Naive B cell (primary cell): ENCODE measurements around the gene ID3. TPM values are rescaled to one million over a fixed set of nuclear protein-coding genes. Genes with fewer than 3 reads are reported as not detected.

Experiments used
- ATAC-seq, 2 donors: fragments of 150-1000 bp; cut with Tn5 transposase; 2 replicates each; pipeline ENCODE4 v1.10.0; 2021; ENCODE audit warnings: low read depth in 2 of 2, mild to moderate bottlenecking in 2 of 2, moderate library complexity in 2 of 2
- DNase-seq: peaks from one replicate; pipeline ENCODE4 v3.0.0; 2022
- H3K27ac Mint-ChIP-seq, 6 donors: one replicate each; pipeline ENCODE4 v1.8.0; 2020 to 2022; ENCODE audit warnings: mild to moderate bottlenecking in 6 of 6, mixed read lengths in 6 of 6, moderate library complexity in 5 of 6, inconsistent platforms in 2 of 6
- H3K27me3 Mint-ChIP-seq, 3 donors: one replicate each; pipeline ENCODE4 v1.8.0; 2021 to 2022; ENCODE audit warnings: mixed read lengths in 3 of 3, mild to moderate bottlenecking in 1 of 3
- H3K36me3 Mint-ChIP-seq, 2 donors: one replicate each; pipeline ENCODE4 v1.8.0; 2020 to 2022; ENCODE audit warnings: mixed read lengths in 2 of 2, inconsistent platforms in 1 of 2, mild to moderate bottlenecking in 1 of 2
- H3K4me1 Mint-ChIP-seq, 3 donors: one replicate each; pipeline ENCODE4 v1.8.0; 2020 to 2022; ENCODE audit warnings: mixed read lengths in 3 of 3, inconsistent platforms in 1 of 3, mild to moderate bottlenecking in 1 of 3, moderate library complexity in 1 of 3
- H3K4me3 Mint-ChIP-seq, 8 donors: one replicate each; pipeline ENCODE4 v1.8.0; 2020 to 2022; ENCODE audit warnings: mild to moderate bottlenecking in 8 of 8, mixed read lengths in 8 of 8, moderate library complexity in 8 of 8, inconsistent platforms in 2 of 8
- H3K9me3 Mint-ChIP-seq, 7 donors: one replicate each; pipeline ENCODE4 v1.8.0; 2020 to 2022; ENCODE audit warnings: mixed read lengths in 7 of 7, mild to moderate bottlenecking in 5 of 7, inconsistent platforms in 2 of 7, moderate library complexity in 1 of 7
- polyA plus RNA-seq, 6 donors: library from polyadenylated mRNA; unstranded; fragments of 300-500 nt; fragmentation: Illumina TruSeq; gene quantifications; one replicate each; pipeline ENCODE4 v1.2.3, GENCODE V29; 2021; ENCODE audit warnings: low read depth in 6 of 6

Gene ID3
- 10 to 100 TPM; 23.9 to 52.0 (median 31.2) TPM for polyA plus RNA-seq

- peak; percentile 73 to 76 for ATAC-seq
- peaks cover 67 to 82% (median 76%) of the 10 kb centered on the region in 3 donors for H3K4me1 Mint-ChIP-seq
- no peaks in the 10 kb centered on the region for H3K27me3 Mint-ChIP-seq
- no peaks in the 10 kb centered on the region for H3K9me3 Mint-ChIP-seq
- H3K36me3 Mint-ChIP-seq, result peaks cover 5 to 8% of the 10 kb centered on the region in 2 donors
- peak; percentile 98 for DNase-seq
- peak within 1 kb of the TSS; percentile 89 to 100 (median 96) for H3K4me3 Mint-ChIP-seq
- H3K27ac Mint-ChIP-seq, result peak within 1 kb of the TSS; percentile 95 to 98 (median 97)
Observed at GRCh38 chr1:23559136-23559984, at the start of gene ID3. TSS of gene ID3 (minus strand) at chr1:23559501. CDS start at chr1:23559426, 75 bp downstream.

- peaks cover 54 to 69% (median 59%) of the 10 kb centered on the region in 3 donors for H3K4me1 Mint-ChIP-seq
- DNase-seq, result no peak
- H3K9me3 Mint-ChIP-seq, result no peaks in the 10 kb centered on the region
- peak overlapping the region in 5 of 6 donors; percentile 16 to 88 (median 70) for H3K27ac Mint-ChIP-seq
- no peaks in the 10 kb centered on the region for H3K36me3 Mint-ChIP-seq
- ATAC-seq, result no peak
- H3K4me3 Mint-ChIP-seq, result no peak overlapping the region
- H3K27me3 Mint-ChIP-seq, result no peaks in the 10 kb centered on the region
Observed at GRCh38 chr1:23607944-23608343, 48.6 kb upstream of the ID3 start.

DNA sequence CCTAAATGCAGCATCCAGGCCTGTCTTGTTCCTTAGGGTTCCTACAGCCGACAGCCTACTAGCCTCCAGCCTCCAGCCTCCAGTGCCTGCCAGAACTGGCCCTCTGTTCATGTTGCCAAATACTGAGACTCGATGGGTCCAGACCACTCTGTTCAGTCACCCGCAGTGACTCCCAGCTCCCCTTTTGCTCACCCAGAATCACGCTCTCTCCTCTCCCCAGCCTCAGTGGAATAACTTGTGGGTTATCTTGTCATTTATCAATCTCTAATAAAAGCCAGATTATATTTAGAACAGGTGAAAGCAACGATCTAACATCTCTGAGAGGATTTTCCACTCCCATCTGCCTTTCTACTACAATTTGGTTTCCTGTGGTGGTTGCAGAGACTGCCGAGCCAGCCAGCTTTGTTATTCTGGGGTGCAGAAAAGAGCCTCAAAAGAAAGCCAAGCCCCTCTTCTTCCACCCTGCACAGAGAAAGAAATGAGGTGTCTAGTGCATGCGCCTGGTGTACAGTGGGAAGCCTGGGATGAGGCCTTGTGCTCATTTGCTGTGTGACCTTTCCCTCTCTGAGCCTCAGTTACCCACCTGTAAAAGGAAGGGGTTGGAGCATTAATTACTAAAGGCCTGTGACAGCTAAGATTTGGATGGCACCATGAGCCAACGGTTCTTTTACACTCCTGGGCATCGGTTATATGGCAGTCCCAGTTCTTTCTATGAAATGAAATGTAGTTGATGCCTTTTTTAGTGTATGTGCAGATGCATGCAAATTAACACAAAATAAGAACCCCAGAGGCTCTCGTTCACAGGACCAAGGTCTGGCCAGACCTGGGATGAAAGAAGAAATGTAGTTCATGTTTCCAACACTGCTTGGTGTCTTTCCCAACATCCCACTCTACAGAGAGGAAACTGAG lies 42.9 kb upstream of the ID3 start:
- Mint-ChIP-seq H3K36me3 (no peaks in the 10 kb centered on the region), H3K4me1 (peaks cover 66 to 78% (median 75%) of the 10 kb centered on the region in 3 donors), H3K27ac (peak overlapping the region; percentile 40 to 91 (median 76)), H3K9me3 (no peaks in the 10 kb centered on the region), H3K27me3 (no peaks in the 10 kb centered on the region), H3K4me3 (peak overlapping the region in 7 of 8 donors; percentile 43 to 90 (median 71))
- ATAC-seq (peak in 1 of 2 donors; percentile 16), DNase-seq (no peak)

GRCh38 chr1:23601135-23601967 lies 42.0 kb upstream of the ID3 start:
- H3K9me3 Mint-ChIP-seq, result no peaks in the 10 kb centered on the region
- peaks cover 68 to 78% (median 75%) of the 10 kb centered on the region in 3 donors for H3K4me1 Mint-ChIP-seq
- ATAC-seq (peak; percentile 25 to 32), DNase-seq (no peak)
- peak overlapping the region; percentile 67 to 91 (median 81) for H3K27ac Mint-ChIP-seq
- H3K4me3 Mint-ChIP-seq, result peak overlapping the region in 7 of 8 donors; percentile 60 to 90 (median 73)
- no peaks in the 10 kb centered on the region for H3K27me3 Mint-ChIP-seq
- no peaks in the 10 kb centered on the region for H3K36me3 Mint-ChIP-seq

- H3K27ac Mint-ChIP-seq, result peak overlapping the region in 4 of 6 donors; percentile 49 to 88 (median 70)
- DNase-seq, result no peak
- H3K9me3 Mint-ChIP-seq, result no peaks in the 10 kb centered on the region
- H3K36me3 Mint-ChIP-seq, result no peaks in the 10 kb centered on the region
- peak overlapping the region in 6 of 8 donors; percentile 8 to 88 (median 74) for H3K4me3 Mint-ChIP-seq
- H3K4me1 Mint-ChIP-seq, result peaks cover 72 to 84% (median 83%) of the 10 kb centered on the region in 3 donors
- H3K27me3 Mint-ChIP-seq, result no peaks in the 10 kb centered on the region
- no peak for ATAC-seq
Observed at GRCh38 chr1:23600283-23600682, 41.0 kb upstream of the ID3 start.

DNA sequence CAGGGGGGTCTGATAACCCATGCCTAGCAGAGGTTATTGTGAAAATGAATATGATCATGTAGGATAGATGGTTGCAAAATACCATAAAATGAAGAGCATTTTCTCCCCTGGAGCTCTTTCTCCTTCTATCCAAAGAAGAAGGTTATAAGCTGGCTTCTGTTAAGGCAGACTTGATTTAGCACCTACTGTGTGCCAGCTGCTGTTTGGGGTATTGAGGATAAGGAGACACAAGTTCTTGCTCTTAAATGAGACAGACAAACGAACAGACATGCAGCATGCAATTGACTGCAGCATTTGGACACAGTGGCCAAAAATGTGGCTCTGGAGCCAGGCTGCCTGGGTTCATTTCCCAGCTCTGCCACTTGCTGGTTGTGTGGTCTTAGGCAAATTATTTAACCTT lies 39.8 kb upstream of the ID3 start:
- Mint-ChIP-seq H3K4me1 (peaks cover 78 to 95% (median 89%) of the 10 kb centered on the region in 3 donors), H3K27ac (peak overlapping the region in 3 of 6 donors; percentile 17 to 41 (median 24)), H3K36me3 (no peaks in the 10 kb centered on the region), H3K4me3 (peak overlapping the region in 3 of 8 donors; percentile 4 to 73 (median 55)), H3K9me3 (no peaks in the 10 kb centered on the region), H3K27me3 (no peaks in the 10 kb centered on the region)
- DNase-seq (no peak), ATAC-seq (no peak)

GRCh38 chr1:23598424-23598823 lies 39.1 kb upstream of the ID3 start:
- Mint-ChIP-seq H3K4me3 (peak overlapping the region in 2 of 8 donors; percentile 55 to 73), H3K4me1 (peaks cover 78 to 97% (median 92%) of the 10 kb centered on the region in 3 donors), H3K9me3 (no peaks in the 10 kb centered on the region), H3K27ac (peak overlapping the region in 1 of 6 donors; percentile 74), H3K36me3 (no peaks in the 10 kb centered on the region), H3K27me3 (no peaks in the 10 kb centered on the region)
- ATAC-seq (no peak), DNase-seq (no peak)

GRCh38 chr1:23597635-23598388 lies 38.5 kb upstream of the ID3 start:
- ATAC-seq (no peak), DNase-seq (no peak)
- Mint-ChIP-seq H3K27ac (peak overlapping the region; percentile 8 to 96 (median 70)), H3K4me1 (peaks cover 79 to 97% (median 91%) of the 10 kb centered on the region in 3 donors), H3K4me3 (peak overlapping the region; percentile 8 to 80 (median 47)), H3K27me3 (no peaks in the 10 kb centered on the region), H3K9me3 (no peaks in the 10 kb centered on the region), H3K36me3 (no peaks in the 10 kb centered on the region)

DNA sequence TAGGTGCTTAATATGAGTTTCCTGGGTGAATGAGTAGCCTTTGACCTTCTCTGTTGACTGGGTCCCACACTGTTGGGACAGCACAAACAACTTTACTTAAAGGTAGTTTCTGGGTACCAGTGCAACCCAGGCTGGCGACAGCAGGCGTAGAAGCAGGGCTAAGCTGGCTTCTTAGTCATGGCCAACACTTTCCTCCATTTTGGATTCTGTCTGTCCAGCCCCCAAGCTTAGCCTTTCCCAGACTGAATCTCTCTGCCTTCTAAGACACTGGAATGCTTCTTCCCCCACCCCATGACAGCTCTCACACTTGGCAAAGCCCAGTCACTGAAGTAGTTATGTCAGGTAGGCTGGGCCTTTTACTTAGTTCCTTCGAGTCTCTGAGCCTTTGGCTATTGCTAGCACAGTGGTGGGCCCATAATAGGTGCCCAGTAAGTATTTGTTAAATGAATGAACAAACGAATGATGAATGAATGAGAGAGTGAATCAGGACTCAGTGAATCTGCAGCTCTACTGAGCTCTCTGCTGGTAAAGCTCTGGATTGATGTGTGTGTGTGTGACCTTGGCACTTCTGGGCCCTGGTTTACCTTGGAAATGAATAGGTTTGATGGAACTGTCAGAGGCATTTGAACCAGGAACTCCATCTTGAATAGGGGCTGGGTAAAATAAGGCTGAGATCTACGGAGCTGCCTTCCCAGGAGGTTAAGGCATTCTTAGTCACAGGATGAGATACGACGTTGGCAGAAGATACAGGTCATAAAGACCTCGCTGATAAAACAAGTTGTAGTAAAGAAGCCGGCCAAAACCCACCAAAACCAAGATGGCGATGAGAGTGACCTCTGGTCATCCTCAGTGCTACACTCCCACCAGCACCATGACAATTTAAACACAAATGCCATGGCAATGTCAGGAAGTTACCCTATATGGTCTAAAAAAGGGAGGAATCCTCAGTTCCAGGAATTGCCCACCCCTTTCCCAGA lies 37.4 kb upstream of the ID3 start:
- peaks cover 77 to 97% (median 91%) of the 10 kb centered on the region in 3 donors for H3K4me1 Mint-ChIP-seq
- no peak for ATAC-seq
- peak overlapping the region in 4 of 6 donors; percentile 72 to 80 (median 74) for H3K27ac Mint-ChIP-seq
- no peaks in the 10 kb centered on the region for H3K27me3 Mint-ChIP-seq
- H3K36me3 Mint-ChIP-seq, result no peaks in the 10 kb centered on the region
- no peaks in the 10 kb centered on the region for H3K9me3 Mint-ChIP-seq
- H3K4me3 Mint-ChIP-seq, result peak overlapping the region in 4 of 8 donors; percentile 4 to 66 (median 54)
- DNase-seq, result no peak

GRCh38 chr1:23594927-23595353 lies 35.6 kb upstream of the ID3 start:
- Mint-ChIP-seq H3K36me3 (no peaks in the 10 kb centered on the region), H3K4me1 (peaks cover 78 to 97% (median 91%) of the 10 kb centered on the region in 3 donors), H3K27ac (peak overlapping the region in 4 of 6 donors; percentile 74 to 92 (median 92)), H3K4me3 (peak overlapping the region in 7 of 8 donors; percentile 31 to 85 (median 70)), H3K9me3 (no peaks in the 10 kb centered on the region), H3K27me3 (no peaks in the 10 kb centered on the region)
- peak; percentile 60 for DNase-seq
- ATAC-seq, result peak; percentile 73 to 76
